ENCODE measurements around the gene PLCH1.

The PLCH1 gene

DNA sequence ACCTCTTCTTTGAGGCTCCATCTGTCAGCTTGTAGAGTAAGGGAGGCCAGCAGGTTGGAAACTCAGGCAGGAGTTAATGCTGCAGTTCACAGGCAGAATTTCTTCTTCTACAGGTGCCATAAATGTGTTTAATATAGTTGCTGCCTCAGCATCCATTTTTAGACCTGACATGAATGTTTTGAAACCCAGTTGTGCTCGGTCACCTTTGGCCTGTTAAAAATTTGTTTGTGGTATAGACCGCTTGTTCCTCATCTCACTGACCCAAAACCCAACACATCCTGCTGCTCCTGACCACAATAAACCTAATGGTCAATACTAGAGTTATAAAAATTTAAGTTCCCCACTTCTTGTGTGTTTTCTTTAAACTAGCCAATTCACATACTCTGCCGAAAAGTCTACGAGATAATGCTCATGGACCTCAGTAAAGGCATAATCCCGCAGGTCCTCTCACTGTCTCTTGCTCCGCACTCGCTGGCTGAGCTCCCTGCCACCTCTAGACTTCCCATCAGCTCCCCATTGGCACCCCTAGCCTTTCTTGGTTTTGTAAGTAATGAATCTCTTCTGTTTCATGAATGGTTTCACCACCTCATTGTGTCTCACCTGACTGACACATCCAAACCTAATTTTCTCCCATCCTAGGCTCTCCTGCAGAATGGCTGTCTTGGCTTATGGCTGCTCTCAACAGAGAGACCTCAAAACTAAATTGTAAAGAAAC, 312.9 kb downstream of the PLCH1 start:
- H3K9me3 ChIP-seq (ENCODE audit: insufficient read depth, low read length), result peaks cover 15% of the 10 kb centered on the region; the same call in 1 of the 2 replicates
- no peak overlapping the region for H3K4me3 ChIP-seq (ENCODE audit: low read length)
- H3K4me2 ChIP-seq (ENCODE audit: low read length), result no peak overlapping the region
- H3K79me2 ChIP-seq (ENCODE audit: low read length), result no peaks in the 10 kb centered on the region
- H3K4me1 ChIP-seq (ENCODE audit: low read length), result no peaks in the 10 kb centered on the region
- H2AFZ ChIP-seq (ENCODE audit: low read depth, low read length), result no peak overlapping the region
- no peak overlapping the region for H3K27ac ChIP-seq (ENCODE audit: low read length)
- no peak overlapping the region for H3K9ac ChIP-seq (ENCODE audit: low read length)
- no peak for TF ChIP-seq EZH2phosphoT487 (IDR thresholded peaks at IDR 0.05; ENCODE audit: low read depth)
- TF ChIP-seq CTCF (IDR thresholded peaks at IDR 0.05; ENCODE audit: low read depth, low read length), result no peak
- H3K27me3 ChIP-seq (ENCODE audit: low read depth, low read length), result no peaks in the 10 kb centered on the region
- H3K36me3 ChIP-seq (replicated peaks; ENCODE audit: low read depth, low read length), result peaks cover 4% of the 10 kb centered on the region
- no peaks in the 10 kb centered on the region for H4K20me1 ChIP-seq (ENCODE audit: insufficient read depth, low read length)

- H3K27ac ChIP-seq (ENCODE audit: low read length), result no peak overlapping the region
Measured at GRCh38 chr3:155428563-155428962, 316.3 kb downstream of the PLCH1 start.

DNA sequence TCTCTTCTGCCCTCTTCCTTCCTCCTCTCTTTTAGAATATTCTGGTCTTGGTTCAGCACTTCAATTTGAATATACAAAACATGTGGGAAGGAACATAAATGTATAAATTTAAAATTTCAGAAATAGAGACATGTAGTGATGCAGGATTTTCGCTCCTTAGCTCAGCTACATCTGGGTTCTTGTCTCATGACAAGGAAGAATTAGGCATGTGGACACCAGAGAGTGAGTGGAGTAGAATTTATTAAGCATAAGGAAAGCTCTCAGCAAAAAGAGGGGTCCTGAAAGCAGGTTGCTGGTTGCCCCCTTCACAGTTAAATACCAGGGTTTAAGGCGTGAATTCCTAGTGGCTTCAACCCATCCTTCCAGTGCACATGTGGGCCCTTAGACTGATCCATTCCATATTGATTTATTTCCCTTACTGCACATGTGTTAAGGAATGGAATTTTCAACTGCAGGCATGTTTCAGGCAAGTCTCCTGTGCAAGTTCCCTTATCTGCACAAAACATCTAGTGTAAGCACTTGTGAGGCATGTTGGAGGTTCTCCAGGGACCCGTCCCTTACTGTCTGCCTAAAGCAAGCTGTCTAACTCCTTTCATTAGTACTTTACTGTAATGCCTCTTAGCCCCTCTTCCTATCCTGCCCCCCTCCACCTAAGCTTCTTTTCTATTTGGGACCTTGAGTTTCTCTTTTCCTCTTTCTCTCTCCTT, 318.2 kb downstream of the PLCH1 start:
- Histone ChIP-seq H3K79me2 (ENCODE audit: low read length) (no peaks in the 10 kb centered on the region), H3K4me2 (ENCODE audit: low read length) (no peak overlapping the region), H3K36me3 (replicated peaks; ENCODE audit: low read depth, low read length) (peaks cover 4% of the 10 kb centered on the region), H4K20me1 (ENCODE audit: insufficient read depth, low read length) (no peaks in the 10 kb centered on the region), H3K27ac (ENCODE audit: low read length) (no peak overlapping the region), H3K9me3 (ENCODE audit: insufficient read depth, low read length) (peaks cover 30% of the 10 kb centered on the region; the same call in 1 of the 2 replicates), H3K27me3 (ENCODE audit: low read depth, low read length) (no peaks in the 10 kb centered on the region), H3K4me3 (ENCODE audit: low read length) (no peak overlapping the region), H2AFZ (ENCODE audit: low read depth, low read length) (no peak overlapping the region), H3K4me1 (ENCODE audit: low read length) (peaks cover 12% of the 10 kb centered on the region), H3K9ac (ENCODE audit: low read length) (no peak overlapping the region)
- TF ChIP-seq CTCF (IDR thresholded peaks at IDR 0.05; ENCODE audit: low read depth, low read length) (no peak), EZH2phosphoT487 (IDR thresholded peaks at IDR 0.05; ENCODE audit: low read depth) (no peak)

More at GRCh38 chr3:155428563-155428962, 316.3 kb downstream of the PLCH1 start:
- TF ChIP-seq EZH2phosphoT487 (IDR thresholded peaks at IDR 0.05; ENCODE audit: low read depth) (no peak), CTCF (IDR thresholded peaks at IDR 0.05; ENCODE audit: low read depth, low read length) (no peak)
- Histone ChIP-seq H3K79me2 (ENCODE audit: low read length) (no peaks in the 10 kb centered on the region), H2AFZ (ENCODE audit: low read depth, low read length) (no peak overlapping the region), H3K4me2 (ENCODE audit: low read length) (no peak overlapping the region), H4K20me1 (ENCODE audit: insufficient read depth, low read length) (no peaks in the 10 kb centered on the region), H3K4me3 (ENCODE audit: low read length) (no peak overlapping the region), H3K27me3 (ENCODE audit: low read depth, low read length) (no peaks in the 10 kb centered on the region), H3K36me3 (replicated peaks; ENCODE audit: low read depth, low read length) (peaks cover 4% of the 10 kb centered on the region), H3K9ac (ENCODE audit: low read length) (no peak overlapping the region), H3K9me3 (ENCODE audit: insufficient read depth, low read length) (peaks cover 30% of the 10 kb centered on the region; the same call in 1 of the 2 replicates), H3K4me1 (ENCODE audit: low read length) (peaks cover 7% of the 10 kb centered on the region)

DNA sequence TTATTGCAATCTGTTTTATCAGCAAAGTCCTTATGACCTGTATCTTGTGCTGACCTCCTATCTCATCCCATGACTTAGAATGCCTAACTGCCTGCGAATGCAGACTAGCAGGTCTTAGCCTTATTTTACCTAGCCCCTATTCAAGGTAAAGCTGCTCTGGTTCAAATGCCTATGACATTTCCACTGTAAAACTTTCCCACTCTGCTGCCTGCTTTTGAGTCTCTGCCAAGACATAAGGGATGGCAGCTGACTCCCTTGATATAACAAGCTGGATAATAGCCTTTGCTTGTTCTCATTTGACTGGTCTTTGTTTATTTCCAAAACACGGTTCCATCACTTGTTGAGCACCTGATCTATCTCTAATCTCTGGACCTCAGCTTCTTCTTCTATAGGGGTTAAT, 319.5 kb downstream of the PLCH1 start:
- H3K4me2 ChIP-seq (ENCODE audit: low read length), result no peak overlapping the region
- peaks cover 30% of the 10 kb centered on the region; the same call in 1 of the 2 replicates for H3K9me3 ChIP-seq (ENCODE audit: insufficient read depth, low read length)
- H3K27ac ChIP-seq (ENCODE audit: low read length), result no peak overlapping the region
- no peaks in the 10 kb centered on the region for H3K27me3 ChIP-seq (ENCODE audit: low read depth, low read length)
- no peaks in the 10 kb centered on the region for H4K20me1 ChIP-seq (ENCODE audit: insufficient read depth, low read length)
- H3K79me2 ChIP-seq (ENCODE audit: low read length), result no peaks in the 10 kb centered on the region
- H3K9ac ChIP-seq (ENCODE audit: low read length), result no peak overlapping the region
- no peak overlapping the region for H2AFZ ChIP-seq (ENCODE audit: low read depth, low read length)
- peaks cover 4% of the 10 kb centered on the region for H3K36me3 ChIP-seq (replicated peaks; ENCODE audit: low read depth, low read length)
- TF ChIP-seq EZH2phosphoT487 (IDR thresholded peaks at IDR 0.05; ENCODE audit: low read depth), result no peak
- H3K4me1 ChIP-seq (ENCODE audit: low read length), result peaks cover 12% of the 10 kb centered on the region
- H3K4me3 ChIP-seq (ENCODE audit: low read length), result no peak overlapping the region
